GM18868 (cell line): ENCODE results near the gene INO80B.

Source experiments
- ATAC-seq: cut with Tn5 transposase; IDR thresholded peaks from one replicate; pipeline ENCODE4 v1.9.1; 2021; ENCODE audit warnings: mild to moderate bottlenecking, moderate library complexity; ENCODE audit not compliant: unreplicated experiment

The INO80B gene

GRCh38 chr2:74500578-74500946 lies 45.7 kb downstream of the INO80B start:
- ATAC-seq: no peak

GRCh38 chr2:74501335-74502071 lies 46.6 kb downstream of the INO80B start:
- no peak for ATAC-seq

- no peak for ATAC-seq
Measured at GRCh38 chr2:74502147-74502719, 47.3 kb downstream of the INO80B start.

- peak; percentile 42 for ATAC-seq
Measured at GRCh38 chr2:74502720-74503505, 48.0 kb downstream of the INO80B start.

GRCh38 chr2:74503506-74504475 lies 48.9 kb downstream of the INO80B start:
- no peak for ATAC-seq

- ATAC-seq: no peak
Measured at GRCh38 chr2:74504591-74504990, 49.7 kb downstream of the INO80B start.

- ATAC-seq: no peak
Measured at GRCh38 chr2:74505448-74506246, 50.8 kb downstream of the INO80B start.

GRCh38 chr2:74507145-74507925 lies 52.4 kb downstream of the INO80B start, which contains the start of gene PCGF1:
Gene PCGF1, minus strand, starts transcription at chr2:74507695. Its CDS starts 27 bp downstream, at chr2:74507668.
- peak; percentile 87 for ATAC-seq
